Stomach smooth muscle (tissue), 2 donors: ENCODE data around the gene CENPQ.

ENCODE experiments used
- H3K27ac ChIP-seq: one replicate; pipeline ENCODE4 v1.7.0; 2013; ENCODE audit warnings: mild to moderate bottlenecking, low read length, inconsistent platforms
- H3K27me3 ChIP-seq, 2 donors: one replicate each; pipeline ENCODE4 v1.7.0; 2013; ENCODE audit warnings: low read length in 2 of 2; ENCODE audit not compliant: insufficient read depth in 2 of 2, control insufficient read depth in 1 of 2
- H3K36me3 ChIP-seq, 2 donors: one replicate each; pipeline ENCODE4 v1.7.0; 2013; ENCODE audit warnings: low read length in 2 of 2; ENCODE audit not compliant: control insufficient read depth in 2 of 2, insufficient read depth in 2 of 2
- H3K4me1 ChIP-seq: one replicate; pipeline ENCODE4 v1.7.0; 2013; ENCODE audit warnings: low read length; ENCODE audit not compliant: control insufficient read depth, insufficient read depth
- H3K4me3 ChIP-seq, 2 donors: one replicate each; pipeline ENCODE4 v1.7.0; 2013; ENCODE audit warnings: low read length in 2 of 2
- H3K9ac ChIP-seq, 2 donors: one replicate each; pipeline ENCODE4 v1.7.0; 2013; ENCODE audit warnings: low read length in 2 of 2, mild to moderate bottlenecking in 1 of 2
- H3K9me3 ChIP-seq, 2 donors: one replicate each; pipeline ENCODE4 v1.7.0; 2013; ENCODE audit warnings: low read length in 2 of 2; ENCODE audit not compliant: control insufficient read depth in 2 of 2
- donor health status: healthy.
- donor health status: Pancreatic carcinoma.

Gene CENPQ, protein sequence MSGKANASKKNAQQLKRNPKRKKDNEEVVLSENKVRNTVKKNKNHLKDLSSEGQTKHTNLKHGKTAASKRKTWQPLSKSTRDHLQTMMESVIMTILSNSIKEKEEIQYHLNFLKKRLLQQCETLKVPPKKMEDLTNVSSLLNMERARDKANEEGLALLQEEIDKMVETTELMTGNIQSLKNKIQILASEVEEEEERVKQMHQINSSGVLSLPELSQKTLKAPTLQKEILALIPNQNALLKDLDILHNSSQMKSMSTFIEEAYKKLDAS

DNA sequence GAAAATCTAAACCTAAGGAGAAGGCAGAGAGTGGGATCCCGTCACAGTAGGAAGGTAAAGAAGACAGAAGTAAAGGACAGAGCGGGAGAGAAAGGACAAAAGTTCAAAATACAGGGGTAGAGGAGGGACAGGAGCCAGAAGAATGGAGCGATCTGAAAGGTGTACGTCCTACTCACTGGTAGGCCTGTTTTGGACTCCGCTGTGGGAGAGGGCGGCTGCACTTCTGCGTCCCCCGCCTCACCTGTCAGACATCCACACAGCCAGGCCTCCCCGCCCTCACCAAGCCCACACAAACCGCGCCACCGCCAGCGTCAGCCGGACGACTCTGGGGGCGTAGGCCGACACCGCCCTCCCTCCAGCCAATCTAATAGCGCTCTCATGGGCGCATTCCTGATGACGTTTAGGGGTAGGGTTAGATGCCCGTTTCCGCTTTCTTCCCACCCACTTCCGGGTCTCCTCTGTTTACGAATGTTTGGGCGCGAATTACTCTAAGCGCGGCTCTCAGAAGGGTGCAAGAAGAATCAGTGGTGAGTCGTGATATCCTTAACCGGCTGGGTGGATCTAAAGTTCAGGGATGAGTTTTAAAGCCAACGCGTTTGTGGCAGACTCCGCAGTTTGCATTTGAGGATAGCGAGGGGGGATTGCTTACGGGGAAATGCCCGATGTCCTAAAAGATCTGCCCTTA lies at the start of gene CENPQ, which contains the start of gene MMUT:
Gene CENPQ, plus strand, starts transcription at position 444 of the 685 bp plus-strand sequence. CDS start 6,807 bp downstream, outside the sequence.
Gene MMUT, minus strand, starts transcription at position 327 of the 685 bp plus-strand sequence. CDS start 3,787 bp downstream, outside the sequence.
- no peaks in the 10 kb centered on the region for H3K9me3 ChIP-seq
- H3K4me3 ChIP-seq = peak within 1 kb of the TSS; percentile 81 to 94
- H3K27ac ChIP-seq = peak within 1 kb of the TSS; percentile 86
- H3K9ac ChIP-seq = peak within 1 kb of the TSS; percentile 89 to 99
- peaks cover 0 to 4% of the 10 kb centered on the region in 2 donors for H3K36me3 ChIP-seq
- peaks cover 6% of the 10 kb centered on the region for H3K4me1 ChIP-seq
- no peaks in the 10 kb centered on the region for H3K27me3 ChIP-seq

DNA sequence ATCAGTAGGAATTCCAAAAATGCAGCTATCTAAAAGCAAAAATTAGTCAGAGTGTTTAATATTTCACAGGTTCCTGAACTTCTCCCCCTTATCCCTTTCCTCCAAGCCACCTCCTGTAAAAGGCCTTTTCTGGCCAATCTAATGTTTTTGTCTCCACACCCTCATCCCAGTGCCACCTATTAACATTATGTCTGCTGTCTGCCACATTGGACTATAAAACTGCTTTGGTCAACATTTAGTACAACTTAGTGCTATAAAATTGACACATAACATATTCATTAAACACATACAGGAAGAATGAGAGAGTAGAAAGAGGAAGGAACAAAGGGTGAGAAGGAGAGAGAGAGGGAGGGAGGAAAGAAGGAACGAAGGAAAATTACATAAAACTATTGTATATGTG lies 47.8 kb upstream of the CENPQ start:
- Histone ChIP-seq H3K4me3 (no peak overlapping the region), H3K9ac (no peak overlapping the region), H3K36me3 (no peaks in the 10 kb centered on the region), H3K27ac (no peak overlapping the region), H3K27me3 (no peaks in the 10 kb centered on the region), H3K9me3 (no peaks in the 10 kb centered on the region), H3K4me1 (no peaks in the 10 kb centered on the region)

DNA sequence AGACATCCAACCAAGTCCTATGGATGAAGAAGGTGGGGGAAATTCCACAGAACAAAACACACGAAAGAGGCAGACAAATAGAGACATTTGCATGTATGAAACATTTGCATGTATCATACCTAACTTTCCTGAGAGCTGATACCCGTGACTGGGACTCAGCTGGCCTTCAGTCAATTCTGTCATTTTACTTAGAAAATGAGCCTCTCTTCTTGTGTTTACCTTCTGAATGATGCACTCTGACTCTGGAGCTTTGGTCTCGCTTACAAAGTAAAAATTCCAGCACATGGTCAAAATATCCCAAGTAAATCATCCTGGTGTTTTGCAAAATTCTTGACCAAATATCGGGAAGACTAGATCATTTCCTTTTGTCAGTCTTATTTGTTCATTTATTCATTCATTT lies 47.0 kb upstream of the CENPQ start:
- H3K4me3 ChIP-seq = no peak overlapping the region
- no peaks in the 10 kb centered on the region for H3K27me3 ChIP-seq

DNA sequence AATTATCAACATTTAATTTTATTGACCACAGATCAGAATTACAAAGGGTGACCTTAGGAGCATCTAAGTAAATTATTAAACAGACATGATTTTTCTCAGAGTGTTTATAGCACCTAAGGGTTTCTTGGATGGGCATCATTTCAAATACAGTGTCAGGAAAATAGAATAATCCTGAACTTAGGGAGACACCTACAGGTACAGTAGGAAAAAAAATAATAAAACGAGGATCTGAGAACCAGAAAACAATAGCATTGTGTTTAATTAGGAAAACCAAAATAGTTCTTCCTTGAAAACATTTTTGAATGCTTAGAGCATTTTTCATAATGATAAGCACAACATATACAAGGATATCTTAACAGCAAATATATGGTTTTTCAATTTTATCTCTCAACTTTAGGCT lies 39.4 kb upstream of the CENPQ start:
- Histone ChIP-seq H3K4me3 (no peak overlapping the region), H3K9ac (no peak overlapping the region), H3K27ac (no peak overlapping the region), H3K27me3 (no peaks in the 10 kb centered on the region), H3K9me3 (no peaks in the 10 kb centered on the region), H3K36me3 (peaks cover 0 to 5% of the 10 kb centered on the region in 2 donors), H3K4me1 (no peaks in the 10 kb centered on the region)

More for the DNA sequence above, 47.0 kb upstream of the CENPQ start:
- Histone ChIP-seq H3K4me1 (no peaks in the 10 kb centered on the region), H3K36me3 (no peaks in the 10 kb centered on the region), H3K9me3 (no peaks in the 10 kb centered on the region), H3K9ac (no peak overlapping the region), H3K27ac (no peak overlapping the region)

DNA sequence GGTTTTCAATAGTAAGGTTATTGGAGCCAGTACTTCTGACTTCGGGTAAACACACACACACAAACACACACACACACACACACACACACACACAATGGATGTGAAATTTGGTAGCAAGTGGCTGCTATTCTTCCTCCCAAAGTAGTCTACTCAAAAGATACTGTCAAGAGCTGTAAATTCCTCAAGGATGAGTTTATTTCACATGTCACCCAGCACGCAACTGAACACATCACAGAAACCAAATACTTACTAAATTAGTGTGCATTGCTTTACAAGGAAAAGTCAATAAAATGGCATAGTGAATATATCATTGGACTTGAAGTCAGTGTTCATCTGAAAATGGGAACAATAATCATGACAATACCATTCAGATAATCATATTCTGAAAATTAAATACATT lies 33.0 kb upstream of the CENPQ start:
- Histone ChIP-seq H3K4me3 (no peak overlapping the region), H3K9me3 (no peaks in the 10 kb centered on the region), H3K9ac (no peak overlapping the region), H3K36me3 (peaks cover 2 to 35% of the 10 kb centered on the region in 2 donors), H3K27me3 (no peaks in the 10 kb centered on the region), H3K4me1 (no peaks in the 10 kb centered on the region), H3K27ac (no peak overlapping the region)

DNA sequence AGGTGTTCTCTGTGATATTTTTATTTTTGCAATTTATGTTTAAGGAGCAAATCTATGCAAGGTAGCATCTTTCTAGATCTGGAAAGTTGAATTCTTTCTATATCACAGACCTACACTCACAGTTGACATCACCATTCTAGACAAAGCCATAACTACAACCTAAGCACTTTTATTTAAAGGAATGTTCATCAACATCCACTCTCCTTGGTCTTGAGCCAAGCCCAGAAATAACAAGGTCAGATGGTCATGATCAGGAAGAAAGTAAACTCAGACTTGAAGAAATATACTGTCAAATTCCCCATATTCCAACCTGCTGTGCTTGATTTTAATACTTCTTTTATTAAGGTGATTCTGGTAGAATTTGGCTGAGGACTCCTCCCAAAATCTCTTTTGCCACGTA lies 32.3 kb upstream of the CENPQ start:
- Histone ChIP-seq H3K4me1 (no peaks in the 10 kb centered on the region), H3K27me3 (no peaks in the 10 kb centered on the region), H3K4me3 (no peak overlapping the region), H3K36me3 (peaks cover 6 to 40% of the 10 kb centered on the region in 2 donors), H3K9ac (no peak overlapping the region), H3K27ac (no peak overlapping the region), H3K9me3 (no peaks in the 10 kb centered on the region)

DNA sequence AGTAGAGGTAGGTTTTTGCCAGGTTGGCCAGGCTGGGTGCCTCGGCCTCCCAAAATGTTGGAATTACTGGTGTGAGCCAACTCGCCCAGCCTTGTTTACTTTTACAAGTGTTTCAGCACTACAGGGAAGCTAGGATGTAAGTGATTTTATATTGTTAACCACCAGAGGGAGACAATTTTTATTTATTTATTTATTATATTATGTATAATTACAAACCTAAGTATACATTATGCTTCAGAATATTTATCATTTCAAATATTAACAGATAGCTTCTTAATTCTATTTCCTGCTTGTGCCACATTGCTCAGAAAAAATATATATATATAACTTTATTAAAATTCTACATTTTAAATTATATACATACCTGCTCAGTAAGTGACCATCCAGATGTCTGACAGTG lies 9.9 kb upstream of the CENPQ start:
- Histone ChIP-seq H3K27ac (no peak overlapping the region), H3K9me3 (no peaks in the 10 kb centered on the region), H3K27me3 (no peaks in the 10 kb centered on the region), H3K4me1 (no peaks in the 10 kb centered on the region), H3K36me3 (peaks cover 12 to 21% of the 10 kb centered on the region in 2 donors), H3K9ac (no peak overlapping the region), H3K4me3 (no peak overlapping the region)

DNA sequence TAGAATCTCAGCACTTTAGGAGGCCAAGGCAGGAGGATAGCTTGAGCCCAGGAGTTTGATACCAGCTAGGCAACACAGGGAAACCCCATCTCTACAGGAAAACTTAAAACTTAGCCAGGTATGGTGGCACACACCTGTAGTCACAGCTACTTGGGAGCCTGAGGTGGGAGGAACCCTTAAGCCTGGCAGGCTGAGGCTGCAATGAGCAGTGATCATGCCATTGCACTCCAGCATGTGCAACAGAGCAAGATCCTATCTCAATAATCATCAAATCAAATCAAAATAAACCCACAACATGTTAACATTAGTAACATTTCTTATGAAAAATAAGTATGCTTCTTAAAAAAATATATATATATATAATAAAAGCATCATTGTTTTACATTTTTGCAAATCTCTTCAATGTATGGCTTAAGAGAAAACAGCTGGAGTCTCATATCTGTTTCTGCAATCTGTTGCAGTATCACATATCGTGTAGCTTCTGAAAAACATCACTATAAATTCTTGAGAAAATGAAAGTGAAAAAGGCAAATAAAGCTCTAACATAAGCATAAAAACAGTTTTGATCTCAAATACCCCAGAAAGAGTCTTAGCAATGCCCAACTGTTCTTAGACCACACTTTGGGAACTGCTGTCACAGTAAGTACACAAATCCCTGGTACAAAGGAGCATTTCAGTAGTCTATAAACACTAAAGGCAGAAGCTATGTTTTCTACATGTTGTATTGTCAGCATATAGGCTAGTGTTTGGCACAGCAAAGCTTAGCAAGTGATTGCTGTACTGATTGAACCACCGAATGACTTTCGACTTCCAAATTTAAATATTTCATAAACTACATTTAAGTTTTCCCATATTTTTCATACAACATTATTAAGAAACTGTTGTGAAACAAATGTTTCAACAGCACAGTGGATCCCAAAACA lies 8.1 kb upstream of the CENPQ start:
- H3K27ac ChIP-seq = no peak overlapping the region
- peaks cover 7 to 16% of the 10 kb centered on the region in 2 donors for H3K36me3 ChIP-seq

DNA sequence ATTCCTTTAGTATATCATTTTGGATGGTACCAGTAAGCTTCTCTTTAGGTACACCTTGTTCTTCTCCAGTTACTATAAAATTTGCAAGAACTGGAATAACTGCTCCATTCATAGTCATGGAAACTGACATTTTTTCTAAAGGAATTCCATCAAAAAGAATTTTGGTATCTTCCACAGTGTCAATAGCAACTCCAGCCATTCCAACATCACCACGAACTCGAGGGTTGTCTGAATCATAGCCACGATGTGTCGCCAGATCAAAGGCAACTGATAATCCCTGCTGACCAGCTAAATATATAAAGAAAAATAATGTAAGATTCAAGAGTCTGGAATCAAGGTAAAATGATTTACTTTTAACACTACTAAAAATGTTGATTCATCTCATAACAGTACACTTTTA lies 5.4 kb upstream of the CENPQ start:
- no peak overlapping the region for H3K9ac ChIP-seq
- no peaks in the 10 kb centered on the region for H3K27me3 ChIP-seq
- H3K9me3 ChIP-seq = no peaks in the 10 kb centered on the region
- H3K4me1 ChIP-seq = peaks cover 3% of the 10 kb centered on the region
- peaks cover 6 to 9% of the 10 kb centered on the region in 2 donors for H3K36me3 ChIP-seq
- H3K27ac ChIP-seq = no peak overlapping the region
- H3K4me3 ChIP-seq = no peak overlapping the region

More for the DNA sequence above, 8.1 kb upstream of the CENPQ start:
- no peaks in the 10 kb centered on the region for H3K9me3 ChIP-seq
- H3K4me3 ChIP-seq = no peak overlapping the region
- no peaks in the 10 kb centered on the region for H3K4me1 ChIP-seq
- H3K9ac ChIP-seq = no peak overlapping the region
- H3K27me3 ChIP-seq = no peaks in the 10 kb centered on the region

DNA sequence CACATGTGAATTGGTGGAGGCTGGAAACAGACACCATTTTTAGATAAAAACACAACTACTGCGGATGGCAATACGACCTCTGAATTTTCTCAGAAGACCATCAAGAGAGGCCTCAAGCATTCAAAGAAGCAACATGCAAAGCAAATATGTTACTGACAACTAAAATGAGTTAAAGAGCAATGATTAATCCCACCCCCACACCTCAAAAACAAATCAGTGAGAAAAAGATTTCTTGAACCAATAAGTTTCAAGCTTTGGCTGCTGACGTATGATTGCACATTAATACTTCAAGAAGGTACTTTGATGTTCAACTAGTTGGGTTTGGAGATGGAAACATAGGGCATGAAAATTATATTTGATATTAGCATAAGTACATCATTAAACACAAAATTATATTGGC lies 1.1 kb upstream of the CENPQ start:
- peak overlapping the region; percentile 81 to 94 for H3K4me3 ChIP-seq
- H3K9ac ChIP-seq = peak overlapping the region; percentile 89 to 99
- no peak overlapping the region for H3K27ac ChIP-seq
- peaks cover 2 to 4% of the 10 kb centered on the region in 2 donors for H3K36me3 ChIP-seq
- H3K9me3 ChIP-seq = no peaks in the 10 kb centered on the region
- no peaks in the 10 kb centered on the region for H3K27me3 ChIP-seq
- peaks cover 6% of the 10 kb centered on the region for H3K4me1 ChIP-seq
